Measurements from ENCODE around the gene AK2. TPM values are rescaled to one million over a fixed set of nuclear protein-coding genes. Genes with fewer than 3 reads are reported as not detected.

The AK2 gene
- total RNA-seq, 1 experiment from 2014 or later, result 213 TPM

DNA sequence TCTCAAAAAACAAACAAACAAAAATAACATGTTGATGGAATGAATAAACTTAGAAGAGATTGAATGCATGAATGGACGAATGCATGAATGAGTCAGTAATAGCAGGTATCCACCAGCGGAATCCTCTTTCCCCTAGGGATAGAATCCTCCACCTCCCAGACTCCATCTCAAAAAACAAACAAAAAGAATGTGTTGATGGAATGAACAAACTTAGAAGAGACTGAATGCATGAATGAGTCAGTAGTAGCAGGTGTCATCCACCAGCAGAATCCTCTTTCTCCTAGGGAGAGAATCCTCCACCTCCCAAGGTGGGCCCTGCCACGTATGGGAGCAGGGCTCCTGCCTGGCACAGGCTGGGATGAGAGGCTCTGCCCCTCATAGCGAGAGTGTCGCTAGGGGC, 45.3 kb downstream of the AK2 start:
- peaks cover 48% of the 10 kb centered on the region for H3K4me1 ChIP-seq (ENCODE audit: insufficient read depth, low read length)

DNA sequence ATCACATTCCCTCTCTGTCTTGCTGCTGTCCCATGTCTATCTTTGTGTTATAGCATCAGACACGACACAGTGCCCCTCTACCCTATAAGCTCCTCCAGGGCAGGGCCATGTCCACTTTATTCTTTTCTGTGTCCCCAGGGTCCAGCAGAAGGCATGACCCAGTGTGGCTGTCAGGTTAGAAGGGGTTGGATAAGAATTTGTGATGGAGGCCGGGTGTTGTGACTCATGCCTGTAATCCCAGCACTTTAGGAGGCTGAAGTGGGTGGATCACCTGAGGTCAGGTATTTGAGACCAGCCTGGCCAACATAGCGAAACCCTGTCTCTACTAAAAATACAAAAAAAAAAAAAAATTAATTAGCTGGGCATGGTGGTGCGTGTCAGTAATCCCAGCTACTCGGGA, 45.8 kb downstream of the AK2 start:
- Histone ChIP-seq H3K9ac (ENCODE audit: low read length) (no peak overlapping the region), H3K9me2 (replicated peaks; ENCODE audit: low read length) (no peaks in the 10 kb centered on the region), H3F3A (ENCODE audit: low read length, unreplicated experiment) (peaks cover 4% of the 10 kb centered on the region), H3K4me2 (ENCODE audit: low read length) (0 out of 2 replicates have a peak overlapping the region, but pooled peaks have one; percentile 55), H4K20me1 (ENCODE audit: low read length) (no peaks in the 10 kb centered on the region), H3K27ac (ENCODE audit: low read length) (peak overlapping the region; percentile 61), H3K27me3 (ENCODE audit: low read length) (no peaks in the 10 kb centered on the region), H3K4me3 (ENCODE audit: low read length) (no peak overlapping the region), H3K36me3 (ENCODE audit: low read depth, low read length) (no peaks in the 10 kb centered on the region), H3K79me2 (ENCODE audit: low read length) (no peaks in the 10 kb centered on the region), H3K9me3 (ENCODE audit: low read length) (no peaks in the 10 kb centered on the region), H2AFZ (ENCODE audit: low read length) (no peak overlapping the region), H3K4me1 (ENCODE audit: insufficient read depth, low read length) (peaks cover 48% of the 10 kb centered on the region)
- CTCF ChIA-PET, result no interaction called here
- no peak for ATAC-seq
- BruUV-seq (replicated peaks), result no TSS peak
- no peak for DNase-seq
- POLR2A ChIA-PET (ENCODE audit: unreplicated experiment), result no interaction called here
- intact Hi-C loops (cut with micrococcal nuclease), result loop anchor here (5.0 kb wide), 1 partner anchor 59 kb away; no protein-coding TSS in a partner anchor
- TF ChIP-seq EZH2phosphoT487 (IDR thresholded peaks at IDR 0.05; ENCODE audit: borderline replicate concordance, low read length), result no peak

More for the DNA sequence above, 45.3 kb downstream of the AK2 start:
- no peak overlapping the region for H3K4me3 ChIP-seq (ENCODE audit: low read length)
- ATAC-seq, result peak; percentile 12
- no TSS peak for BruUV-seq (replicated peaks)
- peak overlapping the region; percentile 61 for H3K27ac ChIP-seq (ENCODE audit: low read length)
- no peaks in the 10 kb centered on the region for H4K20me1 ChIP-seq (ENCODE audit: low read length)
- no peaks in the 10 kb centered on the region for H3K27me3 ChIP-seq (ENCODE audit: low read length)
- ChIA-PET POLR2A (ENCODE audit: unreplicated experiment) (interaction anchor here (0.6 to 1.0 kb wide), 2 partner anchors 18 to 37 kb away, joined by 3 read pairs; no protein-coding TSS in a partner anchor), CTCF (no interaction called here)
- no peaks in the 10 kb centered on the region for H3K79me2 ChIP-seq (ENCODE audit: low read length)
- no peaks in the 10 kb centered on the region for H3K36me3 ChIP-seq (ENCODE audit: low read depth, low read length)
- TF ChIP-seq EZH2phosphoT487 (IDR thresholded peaks at IDR 0.05; ENCODE audit: borderline replicate concordance, low read length), result no peak
- peaks cover 4% of the 10 kb centered on the region for H3F3A ChIP-seq (ENCODE audit: low read length, unreplicated experiment)
- H3K9ac ChIP-seq (ENCODE audit: low read length), result no peak overlapping the region
- intact Hi-C loops (cut with micrococcal nuclease), result loop anchor here (5.0 kb wide), 1 partner anchor 59 kb away; no protein-coding TSS in a partner anchor
- H3K4me2 ChIP-seq (ENCODE audit: low read length), result peak overlapping the region; percentile 55
- peak; percentile 69 for DNase-seq
- no peaks in the 10 kb centered on the region for H3K9me2 ChIP-seq (replicated peaks; ENCODE audit: low read length)
- H2AFZ ChIP-seq (ENCODE audit: low read length), result no peak overlapping the region
- H3K9me3 ChIP-seq (ENCODE audit: low read length), result no peaks in the 10 kb centered on the region

DNA sequence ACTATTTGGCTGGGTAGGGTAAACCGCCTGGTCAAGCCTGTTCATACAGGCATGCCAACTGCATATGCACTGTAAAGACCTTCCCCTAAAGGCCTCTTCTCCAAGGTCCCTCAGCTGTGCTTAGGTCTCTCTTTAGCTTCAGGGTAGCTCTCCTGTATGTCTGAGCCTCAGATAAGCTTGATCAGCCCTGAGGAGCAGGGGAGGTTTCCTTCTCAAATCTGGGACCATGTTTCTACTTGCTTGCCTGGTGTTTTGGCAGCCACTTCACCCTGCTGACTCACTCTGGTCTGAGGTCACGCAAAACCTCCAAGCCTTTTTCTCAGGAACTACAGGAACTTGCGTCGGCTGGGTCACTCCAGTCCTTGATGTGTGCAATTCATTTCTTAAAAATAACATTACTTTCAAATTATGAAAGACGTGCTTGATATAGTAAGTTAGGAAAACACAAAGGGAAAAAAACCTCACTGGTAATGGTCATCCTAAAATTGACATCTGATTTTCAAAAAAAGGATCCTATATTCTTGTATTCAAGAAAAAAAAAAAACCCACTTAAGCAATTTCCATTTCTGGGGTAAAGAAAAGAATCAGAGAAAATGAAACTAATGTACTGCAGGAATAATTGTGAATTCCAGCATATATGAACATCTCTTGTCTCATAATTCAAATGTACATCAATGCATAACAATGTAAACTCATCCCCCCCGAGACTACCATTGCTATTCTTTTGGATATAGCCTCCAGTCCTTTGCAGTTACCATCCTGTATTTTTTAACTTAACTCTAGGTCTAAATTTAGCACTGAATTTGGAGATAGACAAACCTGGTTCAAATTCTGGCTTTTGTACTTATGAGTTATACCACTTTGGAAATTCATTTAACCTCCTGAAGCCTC, 47.3 kb downstream of the AK2 start:
- Histone ChIP-seq H3K79me2 (ENCODE audit: low read length) (no peaks in the 10 kb centered on the region), H3K4me1 (ENCODE audit: insufficient read depth, low read length) (peaks cover 48% of the 10 kb centered on the region), H3K36me3 (ENCODE audit: low read depth, low read length) (no peaks in the 10 kb centered on the region), H3K9me3 (ENCODE audit: low read length) (no peaks in the 10 kb centered on the region), H4K20me1 (ENCODE audit: low read length) (no peaks in the 10 kb centered on the region), H3F3A (ENCODE audit: low read length, unreplicated experiment) (peaks cover 4% of the 10 kb centered on the region), H3K27ac (ENCODE audit: low read length) (peak overlapping the region; percentile 93), H3K4me3 (ENCODE audit: low read length) (peak overlapping the region; percentile 37), H3K9ac (ENCODE audit: low read length) (peak overlapping the region; percentile 66), H3K27me3 (ENCODE audit: low read length) (no peaks in the 10 kb centered on the region), H2AFZ (ENCODE audit: low read length) (peak overlapping the region; percentile 37), H3K4me2 (ENCODE audit: low read length) (peak overlapping the region; percentile 77), H3K9me2 (replicated peaks; ENCODE audit: low read length) (no peaks in the 10 kb centered on the region)
- peak; percentile 41 for ATAC-seq
- CTCF ChIA-PET, result interaction anchor here (0.9 kb wide), 1 partner anchor 14 kb away, joined by 3 read pairs; no protein-coding TSS in a partner anchor
- intact Hi-C loops (cut with micrococcal nuclease), result loop anchor here (1.0 to 5.0 kb wide), 2 partner anchors 8 to 57 kb away; no protein-coding TSS in a partner anchor
- no TSS peak for BruUV-seq (replicated peaks)
- POLR2A ChIA-PET (ENCODE audit: unreplicated experiment), result no interaction called here
- DNase-seq, result peak; percentile 86
- TF ChIP-seq, protein P1, sequence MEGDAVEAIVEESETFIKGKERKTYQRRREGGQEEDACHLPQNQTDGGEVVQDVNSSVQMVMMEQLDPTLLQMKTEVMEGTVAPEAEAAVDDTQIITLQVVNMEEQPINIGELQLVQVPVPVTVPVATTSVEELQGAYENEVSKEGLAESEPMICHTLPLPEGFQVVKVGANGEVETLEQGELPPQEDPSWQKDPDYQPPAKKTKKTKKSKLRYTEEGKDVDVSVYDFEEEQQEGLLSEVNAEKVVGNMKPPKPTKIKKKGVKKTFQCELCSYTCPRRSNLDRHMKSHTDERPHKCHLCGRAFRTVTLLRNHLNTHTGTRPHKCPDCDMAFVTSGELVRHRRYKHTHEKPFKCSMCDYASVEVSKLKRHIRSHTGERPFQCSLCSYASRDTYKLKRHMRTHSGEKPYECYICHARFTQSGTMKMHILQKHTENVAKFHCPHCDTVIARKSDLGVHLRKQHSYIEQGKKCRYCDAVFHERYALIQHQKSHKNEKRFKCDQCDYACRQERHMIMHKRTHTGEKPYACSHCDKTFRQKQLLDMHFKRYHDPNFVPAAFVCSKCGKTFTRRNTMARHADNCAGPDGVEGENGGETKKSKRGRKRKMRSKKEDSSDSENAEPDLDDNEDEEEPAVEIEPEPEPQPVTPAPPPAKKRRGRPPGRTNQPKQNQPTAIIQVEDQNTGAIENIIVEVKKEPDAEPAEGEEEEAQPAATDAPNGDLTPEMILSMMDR (conservative IDR thresholded peaks at IDR 0.05; ENCODE audit: low read depth, low read length), result no peak
- TF ChIP-seq EZH2phosphoT487 (IDR thresholded peaks at IDR 0.05; ENCODE audit: borderline replicate concordance, low read length), result no peak
- TF ChIP-seq EZH2 (IDR thresholded peaks at IDR 0.05; ENCODE audit: low read length, unreplicated experiment), result no peak

Data from PC-3 (cell line).